Activated naive CD8-positive, alpha-beta T cell treated with anti-CD3 and anti-CD28 coated beads, Interleukin-2, amount 10 ng/mL, durations not matched to agents 7 days and 5 days (primary cell): ENCODE results near the gene CLDN11. TPM values are rescaled to one million over a fixed set of nuclear protein-coding genes. Genes with fewer than 3 reads are reported as not detected.

Experiments
- ATAC-seq: fragments of 150-1000 bp; cut with Tn5 transposase; one replicate; pipeline ENCODE4 v1.10.0; 2021; ENCODE audit warnings: low read depth, moderate library complexity
- POLR2A ChIA-PET: fragments of 350-600 bp; sonication (Branson Sonifier 250); formaldehyde crosslinking; loops from one replicate; lab custom pipeline; 2021; ENCODE audit warnings: antibody characterized with exemption; lab: Charles Lee
- DNase-seq: peaks from one replicate; pipeline ENCODE4 v3.0.0; 2021
- H3K27ac Mint-ChIP-seq: one replicate; pipeline ENCODE4 v1.8.0; 2022; ENCODE audit warnings: mild to moderate bottlenecking, mixed read lengths
- H3K27me3 Mint-ChIP-seq: one replicate; pipeline ENCODE4 v1.8.0; 2022; ENCODE audit warnings: mild to moderate bottlenecking, moderate library complexity, mixed read lengths
- H3K36me3 Mint-ChIP-seq: one replicate; pipeline ENCODE4 v1.8.0; 2021; ENCODE audit warnings: mild to moderate bottlenecking, mixed read lengths
- H3K4me1 Mint-ChIP-seq: one replicate; pipeline ENCODE4 v1.8.0; 2021; ENCODE audit warnings: mixed read lengths
- H3K4me3 Mint-ChIP-seq: one replicate; pipeline ENCODE4 v1.8.0; 2022; ENCODE audit warnings: mild to moderate bottlenecking, moderate library complexity, mixed read lengths
- H3K9me3 Mint-ChIP-seq: one replicate; pipeline ENCODE4 v1.8.0; 2021; ENCODE audit warnings: mixed read lengths
- total RNA-seq, 2 experiments: library from RNA; stranded (reverse); gene quantifications; one replicate each; pipeline ENCODE4 v1.2.3, GENCODE V29; 2021

CLDN11 gene
- total RNA-seq, 2 experiments from 2014 or later, result not detected

GRCh38 chr3:170467571-170468147, 49.0 kb downstream of the CLDN11 start:
- H3K4me1 Mint-ChIP-seq, result no peaks in the 10 kb centered on the region
- POLR2A ChIA-PET, result no interaction called here
- H3K9me3 Mint-ChIP-seq, result no peaks in the 10 kb centered on the region
- peaks cover 23% of the 10 kb centered on the region for H3K27me3 Mint-ChIP-seq
- no peak for ATAC-seq
- H3K4me3 Mint-ChIP-seq, result no peak overlapping the region
- no peak overlapping the region for H3K27ac Mint-ChIP-seq
- no peaks in the 10 kb centered on the region for H3K36me3 Mint-ChIP-seq
- DNase-seq, result no peak

DNA sequence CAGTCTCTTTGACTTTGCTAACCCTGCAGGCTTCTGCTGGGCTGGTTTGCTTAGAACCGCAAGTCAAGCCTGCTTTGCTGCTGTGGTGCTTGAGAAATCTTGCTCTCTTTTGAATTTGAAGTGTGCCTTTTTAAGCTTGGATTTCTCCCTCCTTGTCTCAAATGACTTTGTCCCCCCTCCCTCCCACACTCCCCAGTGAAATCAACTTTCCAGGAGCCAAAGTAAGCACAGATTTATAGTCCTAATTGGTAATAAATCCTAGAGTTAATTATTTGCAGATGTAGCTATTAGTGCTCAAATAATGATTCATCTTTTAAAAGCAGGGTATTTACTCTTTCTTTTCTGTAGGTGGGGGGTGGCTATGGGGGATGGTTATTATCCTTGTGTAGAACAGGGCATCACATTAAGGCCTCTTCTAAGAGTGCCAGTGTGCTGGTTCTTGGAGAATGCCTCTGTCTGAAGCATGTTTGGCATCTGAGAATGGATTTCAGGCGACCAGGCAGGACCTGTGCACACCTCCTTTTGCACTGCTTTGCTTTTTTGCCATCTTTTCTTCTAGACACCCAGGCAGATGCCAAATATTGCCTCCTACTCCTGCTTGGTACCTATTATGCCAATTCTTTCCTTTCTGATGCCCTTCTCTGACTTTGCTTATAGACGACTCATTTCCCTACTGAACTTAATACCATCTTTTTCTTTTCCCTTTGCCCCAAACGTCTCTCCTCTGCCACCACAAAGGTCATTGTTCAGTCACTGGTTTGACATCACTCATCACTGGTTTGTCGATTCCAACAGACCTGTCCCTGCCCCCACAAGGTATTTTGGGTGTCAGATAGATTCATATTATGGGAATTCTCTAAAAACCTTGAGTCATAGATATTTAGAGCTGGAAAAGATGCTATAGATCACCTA, 50.7 kb downstream of the CLDN11 start:
- H3K4me3 Mint-ChIP-seq, result no peak overlapping the region
- POLR2A ChIA-PET, result no interaction called here
- no peaks in the 10 kb centered on the region for H3K4me1 Mint-ChIP-seq
- H3K27ac Mint-ChIP-seq, result no peak overlapping the region
- peaks cover 15% of the 10 kb centered on the region for H3K27me3 Mint-ChIP-seq
- ATAC-seq (no peak), DNase-seq (no peak)
- H3K36me3 Mint-ChIP-seq, result no peaks in the 10 kb centered on the region
- H3K9me3 Mint-ChIP-seq, result no peaks in the 10 kb centered on the region

GRCh38 chr3:170470063-170471016, 51.7 kb downstream of the CLDN11 start:
- H3K27me3 Mint-ChIP-seq, result peaks cover 16% of the 10 kb centered on the region
- DNase-seq (no peak), ATAC-seq (no peak)
- H3K36me3 Mint-ChIP-seq, result no peaks in the 10 kb centered on the region
- no peaks in the 10 kb centered on the region for H3K9me3 Mint-ChIP-seq
- H3K4me3 Mint-ChIP-seq, result no peak overlapping the region
- POLR2A ChIA-PET, result no interaction called here
- no peaks in the 10 kb centered on the region for H3K4me1 Mint-ChIP-seq
- H3K27ac Mint-ChIP-seq, result no peak overlapping the region

DNA sequence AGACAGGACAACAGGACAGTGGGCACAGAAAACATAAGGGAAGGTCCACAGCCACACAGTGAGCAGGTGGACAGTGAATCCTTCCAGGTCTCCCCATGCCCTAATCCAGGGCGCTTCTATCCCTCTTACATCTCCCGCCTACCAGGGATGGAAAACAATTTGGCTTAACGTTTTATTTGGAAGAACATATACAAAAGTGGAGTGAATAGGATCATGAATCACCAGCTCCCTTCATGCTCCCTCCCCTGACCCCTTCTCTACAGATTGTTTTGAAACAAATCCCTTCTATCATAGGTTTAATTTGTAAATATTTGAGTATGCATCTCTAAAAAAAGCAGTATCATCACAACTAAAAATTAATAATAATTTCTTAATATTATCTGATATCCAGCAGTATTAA, 52.5 kb downstream of the CLDN11 start:
- no peaks in the 10 kb centered on the region for H3K9me3 Mint-ChIP-seq
- no peak overlapping the region for H3K27ac Mint-ChIP-seq
- no peaks in the 10 kb centered on the region for H3K4me1 Mint-ChIP-seq
- DNase-seq, result no peak
- H3K36me3 Mint-ChIP-seq, result no peaks in the 10 kb centered on the region
- H3K27me3 Mint-ChIP-seq, result peaks cover 16% of the 10 kb centered on the region
- POLR2A ChIA-PET, result no interaction called here
- ATAC-seq, result no peak
- H3K4me3 Mint-ChIP-seq, result no peak overlapping the region

DNA sequence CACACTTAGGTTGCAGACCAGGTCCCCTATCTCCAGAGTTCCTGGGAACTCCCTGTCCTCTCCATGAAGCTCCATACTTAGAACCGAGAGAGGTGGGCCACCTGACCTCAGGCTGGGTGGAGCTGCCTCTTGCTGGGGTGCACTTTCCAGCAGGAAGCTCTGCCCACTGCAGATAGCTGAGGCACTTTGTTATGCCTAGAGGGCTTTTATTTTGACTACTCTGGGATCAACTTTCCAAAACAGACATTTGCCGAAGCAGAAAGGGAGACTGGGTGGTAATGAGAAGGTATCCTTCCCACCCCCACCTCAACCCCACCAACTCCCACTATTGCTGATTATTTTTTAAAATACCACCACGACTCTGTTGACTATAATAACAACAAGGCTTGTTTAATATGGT, 54.7 kb downstream of the CLDN11 start:
- no peak for DNase-seq
- H3K36me3 Mint-ChIP-seq, result no peaks in the 10 kb centered on the region
- POLR2A ChIA-PET, result no interaction called here
- peaks cover 15% of the 10 kb centered on the region for H3K27me3 Mint-ChIP-seq
- no peaks in the 10 kb centered on the region for H3K4me1 Mint-ChIP-seq
- H3K27ac Mint-ChIP-seq, result no peak overlapping the region
- ATAC-seq, result no peak
- no peaks in the 10 kb centered on the region for H3K9me3 Mint-ChIP-seq
- no peak overlapping the region for H3K4me3 Mint-ChIP-seq

GRCh38 chr3:170475092-170475685, 56.5 kb downstream of the CLDN11 start:
- Mint-ChIP-seq H3K4me1 (no peaks in the 10 kb centered on the region), H3K9me3 (no peaks in the 10 kb centered on the region), H3K4me3 (no peak overlapping the region), H3K27ac (no peak overlapping the region), H3K36me3 (no peaks in the 10 kb centered on the region), H3K27me3 (peaks cover 15% of the 10 kb centered on the region)
- DNase-seq (no peak), ATAC-seq (no peak)
- POLR2A ChIA-PET, result no interaction called here

- Mint-ChIP-seq H3K4me3 (no peak overlapping the region), H3K27me3 (peaks cover 15% of the 10 kb centered on the region), H3K36me3 (no peaks in the 10 kb centered on the region), H3K9me3 (no peaks in the 10 kb centered on the region), H3K4me1 (no peaks in the 10 kb centered on the region), H3K27ac (no peak overlapping the region)
- ATAC-seq, result no peak
- DNase-seq, result no peak
- POLR2A ChIA-PET, result no interaction called here
Observed at GRCh38 chr3:170476291-170476690, 57.6 kb downstream of the CLDN11 start.

GRCh38 chr3:170477395-170477794, 58.7 kb downstream of the CLDN11 start:
- no peaks in the 10 kb centered on the region for H3K4me1 Mint-ChIP-seq
- no peaks in the 10 kb centered on the region for H3K36me3 Mint-ChIP-seq
- DNase-seq (no peak), ATAC-seq (no peak)
- POLR2A ChIA-PET, result no interaction called here
- no peak overlapping the region for H3K27ac Mint-ChIP-seq
- no peak overlapping the region for H3K4me3 Mint-ChIP-seq
- peaks cover 11% of the 10 kb centered on the region for H3K27me3 Mint-ChIP-seq
- no peaks in the 10 kb centered on the region for H3K9me3 Mint-ChIP-seq

GRCh38 chr3:170480111-170480510, 61.4 kb downstream of the CLDN11 start:
- Mint-ChIP-seq H3K36me3 (no peaks in the 10 kb centered on the region), H3K9me3 (no peaks in the 10 kb centered on the region), H3K27me3 (peaks cover 10% of the 10 kb centered on the region), H3K4me3 (no peak overlapping the region), H3K4me1 (no peaks in the 10 kb centered on the region), H3K27ac (no peak overlapping the region)
- POLR2A ChIA-PET, result no interaction called here
- no peak for DNase-seq
- ATAC-seq, result no peak

DNA sequence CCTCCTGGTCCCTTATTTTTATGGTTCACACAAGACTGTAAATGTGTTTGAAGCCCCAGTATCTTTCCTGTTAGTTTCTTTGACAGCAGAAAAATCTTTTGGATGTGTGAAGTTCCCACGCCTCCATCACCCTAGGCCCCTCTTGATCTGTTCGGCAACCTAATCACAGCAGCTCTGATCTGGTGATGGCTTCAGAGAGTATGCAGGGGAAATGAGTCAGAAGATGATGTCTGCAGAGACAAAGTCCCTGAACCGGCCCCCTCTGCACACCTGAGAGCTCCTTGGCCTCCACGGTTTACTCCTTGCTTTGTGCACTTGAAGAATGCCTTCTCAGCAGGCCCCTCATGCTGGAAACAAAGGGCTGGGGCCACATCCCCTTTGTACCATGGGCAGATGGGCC, 63.5 kb downstream of the CLDN11 start:
- ATAC-seq (no peak), DNase-seq (no peak)
- no peak overlapping the region for H3K27ac Mint-ChIP-seq
- no peaks in the 10 kb centered on the region for H3K9me3 Mint-ChIP-seq
- no peaks in the 10 kb centered on the region for H3K4me1 Mint-ChIP-seq
- no peaks in the 10 kb centered on the region for H3K36me3 Mint-ChIP-seq
- H3K4me3 Mint-ChIP-seq, result no peak overlapping the region
- POLR2A ChIA-PET, result no interaction called here
- peaks cover 13% of the 10 kb centered on the region for H3K27me3 Mint-ChIP-seq

- POLR2A ChIA-PET, result no interaction called here
- ATAC-seq (no peak), DNase-seq (no peak)
- no peak overlapping the region for H3K27ac Mint-ChIP-seq
- H3K9me3 Mint-ChIP-seq, result no peaks in the 10 kb centered on the region
- H3K36me3 Mint-ChIP-seq, result no peaks in the 10 kb centered on the region
- peaks cover 11% of the 10 kb centered on the region for H3K27me3 Mint-ChIP-seq
- no peaks in the 10 kb centered on the region for H3K4me1 Mint-ChIP-seq
- H3K4me3 Mint-ChIP-seq, result no peak overlapping the region
Observed at GRCh38 chr3:170483485-170484262, 65.0 kb downstream of the CLDN11 start.
